Stimulated activated effector memory CD8-positive, alpha-beta T cell treated with anti-CD3 and anti-CD28 coated beads, Interleukin-12 subunit alpha, Interleukin-12 subunit beta, amount 100 ng/mL, for 72 hours (primary cell): ENCODE measurements around the gene CRHR2.
A peak's percentile ranks its signal among the peaks of the same experiment; 100 is the strongest.
"Not testable (repeated sequence)": the region's sequence is repeated elsewhere in the genome, so short reads cannot be mapped to it uniquely, and the experiment has no call there.

ENCODE experiments used
- ATAC-seq: fragments of 150-1000 bp; cut with Tn5 transposase; 2 replicates; pipeline ENCODE4 v1.10.0; 2021
- DNase-seq, 2 donors: peaks; one replicate each; pipeline ENCODE4 v3.0.0; 2021 to 2022; ENCODE audit warnings: low spot score in 2 of 2
- H3K27ac Mint-ChIP-seq: one replicate; pipeline ENCODE4 v1.8.0; 2022; ENCODE audit warnings: mild to moderate bottlenecking, mixed read lengths
- H3K36me3 Mint-ChIP-seq: one replicate; pipeline ENCODE4 v1.8.0; 2022; ENCODE audit warnings: mild to moderate bottlenecking, mixed read lengths
- H3K4me1 Mint-ChIP-seq: one replicate; pipeline ENCODE4 v1.8.0; 2022; ENCODE audit warnings: mixed read lengths
- H3K4me3 Mint-ChIP-seq: one replicate; pipeline ENCODE4 v1.8.0; 2022; ENCODE audit warnings: mild to moderate bottlenecking, mixed read lengths
- H3K9me3 Mint-ChIP-seq: one replicate; pipeline ENCODE4 v1.8.0; 2022; ENCODE audit warnings: mixed read lengths

CRHR2 gene

DNA sequence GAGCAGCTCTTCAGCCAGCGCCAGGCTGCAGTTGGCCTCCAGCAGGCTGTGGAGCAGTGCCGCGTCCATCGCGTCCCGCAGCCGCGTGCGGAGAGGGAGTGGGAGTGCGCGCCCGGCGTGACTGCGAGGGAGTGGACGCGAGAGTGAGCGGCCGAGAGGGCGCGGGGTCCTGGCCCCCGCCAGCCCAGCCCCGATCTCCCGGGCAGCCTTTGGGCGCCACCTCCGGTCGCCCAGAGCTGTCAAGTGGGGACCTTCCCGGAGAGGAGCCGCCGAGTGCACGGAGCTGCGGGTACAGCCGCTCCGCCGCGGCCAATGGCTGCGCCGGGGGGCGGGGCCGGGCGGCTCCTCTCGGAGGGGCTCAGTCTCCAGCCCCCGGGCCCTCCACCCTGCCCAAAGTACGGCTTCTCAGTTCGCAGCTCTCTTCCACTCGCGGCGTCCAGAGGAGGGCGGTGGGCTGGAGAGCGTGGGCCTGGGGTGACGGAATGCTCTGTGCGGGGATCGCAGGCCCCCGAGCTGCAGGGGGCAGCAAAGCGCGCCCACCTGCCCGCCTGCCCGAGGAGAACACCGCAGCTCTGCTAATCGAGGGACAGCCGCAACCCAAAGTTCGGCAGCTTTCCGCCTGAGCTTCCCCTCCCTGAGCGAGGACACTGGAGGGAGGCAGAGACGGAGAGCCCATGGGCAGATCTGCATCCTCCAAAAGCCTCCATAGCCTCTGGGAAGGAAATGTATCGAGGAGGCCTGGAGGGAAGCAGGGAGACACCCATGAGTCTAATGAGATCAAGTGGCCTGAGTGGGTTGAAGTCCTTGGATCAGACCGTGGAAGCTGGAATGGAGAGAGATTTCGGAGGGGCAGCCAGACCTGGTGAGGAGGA lies at the start of gene CRHR2:
CRHR2 (minus strand) TSS at position 245 of the 872 bp plus-strand sequence; CDS start at position 69, 176 bp downstream.
- Mint-ChIP-seq H3K36me3 (no peaks in the 10 kb centered on the region), H3K9me3 (no peaks in the 10 kb centered on the region), H3K4me1 (peaks cover 23% of the 10 kb centered on the region), H3K27ac (no peak within 1 kb of the TSS), H3K4me3 (peak within 1 kb of the TSS; percentile 68)
- peak; percentile 66 for ATAC-seq
- DNase-seq = peak; percentile 7 to 53

- Mint-ChIP-seq H3K4me3 (no peak overlapping the region), H3K27ac (peak overlapping the region; percentile 68), H3K9me3 (no peaks in the 10 kb centered on the region), H3K36me3 (no peaks in the 10 kb centered on the region), H3K4me1 (peaks cover 35% of the 10 kb centered on the region)
- DNase-seq (no peak), ATAC-seq (no peak)
Measured at GRCh38 chr7:30731581-30731980, 49.3 kb upstream of the CRHR2 start.

GRCh38 chr7:30730996-30731395 lies 48.7 kb upstream of the CRHR2 start:
- no peaks in the 10 kb centered on the region for H3K36me3 Mint-ChIP-seq
- no peak overlapping the region for H3K27ac Mint-ChIP-seq
- ATAC-seq (no peak), DNase-seq (no peak)
- no peak overlapping the region for H3K4me3 Mint-ChIP-seq
- H3K4me1 Mint-ChIP-seq = peaks cover 41% of the 10 kb centered on the region
- no peaks in the 10 kb centered on the region for H3K9me3 Mint-ChIP-seq

DNA sequence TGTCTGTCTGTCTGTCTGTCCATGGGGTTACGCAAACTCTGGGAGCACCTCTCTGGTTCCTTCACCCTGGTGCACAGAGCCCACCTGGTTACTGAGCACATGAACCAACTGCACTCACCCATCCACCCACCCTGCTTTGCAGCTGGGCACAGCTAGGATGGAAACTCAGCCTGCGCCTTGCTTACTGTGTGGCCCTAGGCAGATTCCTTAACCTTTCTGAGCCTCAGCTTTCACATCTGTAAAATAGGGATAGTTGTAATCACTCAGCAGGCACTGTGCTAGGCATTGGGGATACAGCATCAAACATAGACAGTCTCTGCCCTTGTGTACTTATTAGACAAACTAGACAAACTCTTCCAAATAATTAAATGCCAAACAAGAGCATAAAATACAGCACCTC lies 47.8 kb upstream of the CRHR2 start:
- peaks cover 47% of the 10 kb centered on the region for H3K4me1 Mint-ChIP-seq

GRCh38 chr7:30729642-30730041 lies 47.4 kb upstream of the CRHR2 start:
- ATAC-seq = no peak

More for the DNA sequence above, 47.8 kb upstream of the CRHR2 start:
- no peak overlapping the region for H3K27ac Mint-ChIP-seq
- DNase-seq (no peak), ATAC-seq (no peak)
- no peaks in the 10 kb centered on the region for H3K9me3 Mint-ChIP-seq
- H3K4me3 Mint-ChIP-seq = no peak overlapping the region
- no peaks in the 10 kb centered on the region for H3K36me3 Mint-ChIP-seq

GRCh38 chr7:30728591-30729100 lies 46.4 kb upstream of the CRHR2 start:
- DNase-seq (no peak), ATAC-seq (no peak)
- Mint-ChIP-seq H3K36me3 (no peaks in the 10 kb centered on the region), H3K4me1 (peaks cover 47% of the 10 kb centered on the region), H3K4me3 (no peak overlapping the region), H3K9me3 (no peaks in the 10 kb centered on the region), H3K27ac (peak overlapping the region; percentile 86)

More at GRCh38 chr7:30729642-30730041, 47.4 kb upstream of the CRHR2 start:
- Mint-ChIP-seq H3K4me1 (peaks cover 47% of the 10 kb centered on the region), H3K4me3 (no peak overlapping the region), H3K36me3 (no peaks in the 10 kb centered on the region), H3K27ac (peak overlapping the region; percentile 86), H3K9me3 (no peaks in the 10 kb centered on the region)
- DNase-seq = no peak

- ATAC-seq = peak; percentile 88
- Mint-ChIP-seq H3K9me3 (no peaks in the 10 kb centered on the region), H3K4me3 (peak overlapping the region; percentile 55), H3K27ac (peak overlapping the region; percentile 86), H3K36me3 (no peaks in the 10 kb centered on the region), H3K4me1 (peaks cover 43% of the 10 kb centered on the region)
- DNase-seq = peak in 1 of 2 donors; percentile 62
Measured at GRCh38 chr7:30727061-30727945, 45.0 kb upstream of the CRHR2 start.

- Mint-ChIP-seq H3K4me3 (peak overlapping the region; percentile 55), H3K4me1 (peaks cover 39% of the 10 kb centered on the region), H3K27ac (peak overlapping the region; percentile 86), H3K36me3 (no peaks in the 10 kb centered on the region), H3K9me3 (no peaks in the 10 kb centered on the region)
- ATAC-seq = no peak
- DNase-seq = peak in 1 of 2 donors; percentile 55
Measured at GRCh38 chr7:30726296-30727006, 44.2 kb upstream of the CRHR2 start.

GRCh38 chr7:30723776-30724175 lies 41.5 kb upstream of the CRHR2 start:
- no peak overlapping the region for H3K4me3 Mint-ChIP-seq

GRCh38 chr7:30722671-30723070 lies 40.4 kb upstream of the CRHR2 start:
- no peak overlapping the region for H3K4me3 Mint-ChIP-seq
- H3K9me3 Mint-ChIP-seq = peaks cover 8% of the 10 kb centered on the region
- H3K36me3 Mint-ChIP-seq = no peaks in the 10 kb centered on the region
- ATAC-seq (no peak), DNase-seq (no peak)
- H3K4me1 Mint-ChIP-seq = peaks cover 23% of the 10 kb centered on the region
- H3K27ac Mint-ChIP-seq = no peak overlapping the region

More at GRCh38 chr7:30723776-30724175, 41.5 kb upstream of the CRHR2 start:
- ATAC-seq = no peak
- Mint-ChIP-seq H3K36me3 (no peaks in the 10 kb centered on the region), H3K27ac (no peak overlapping the region), H3K4me1 (peaks cover 33% of the 10 kb centered on the region), H3K9me3 (peaks cover 8% of the 10 kb centered on the region)
- DNase-seq = no peak

DNA sequence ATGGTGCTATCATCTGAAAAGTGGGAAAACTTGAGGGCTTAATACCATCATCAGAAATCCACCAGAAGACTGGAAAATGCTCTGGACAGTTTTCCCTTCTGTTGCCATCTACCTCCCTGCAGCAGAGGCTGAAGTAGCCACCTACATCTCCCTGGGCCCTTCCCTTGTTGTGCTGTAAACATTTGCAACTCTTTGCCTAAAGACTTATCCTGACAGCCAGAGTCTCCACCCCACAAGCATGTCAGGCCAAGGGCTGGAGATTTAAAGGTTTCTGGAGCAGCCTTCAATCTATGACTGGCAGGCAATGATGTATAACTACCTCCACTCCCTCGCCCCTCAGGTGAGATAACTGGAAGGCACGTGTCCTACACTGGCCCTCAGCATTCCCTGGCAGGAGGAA lies 39.9 kb upstream of the CRHR2 start:
- Mint-ChIP-seq H3K9me3 (peaks cover 10% of the 10 kb centered on the region), H3K4me3 (no peak overlapping the region), H3K4me1 (peaks cover 18% of the 10 kb centered on the region), H3K27ac (no peak overlapping the region), H3K36me3 (no peaks in the 10 kb centered on the region)
- DNase-seq (no peak), ATAC-seq (no peak)

GRCh38 chr7:30721211-30721610 lies 39.0 kb upstream of the CRHR2 start:
- no peak overlapping the region for H3K4me3 Mint-ChIP-seq
- H3K9me3 Mint-ChIP-seq = peaks cover 14% of the 10 kb centered on the region
- H3K36me3 Mint-ChIP-seq = no peaks in the 10 kb centered on the region
- DNase-seq (no peak), ATAC-seq (no peak)
- H3K27ac Mint-ChIP-seq = no peak overlapping the region
- peaks cover 8% of the 10 kb centered on the region for H3K4me1 Mint-ChIP-seq

DNA sequence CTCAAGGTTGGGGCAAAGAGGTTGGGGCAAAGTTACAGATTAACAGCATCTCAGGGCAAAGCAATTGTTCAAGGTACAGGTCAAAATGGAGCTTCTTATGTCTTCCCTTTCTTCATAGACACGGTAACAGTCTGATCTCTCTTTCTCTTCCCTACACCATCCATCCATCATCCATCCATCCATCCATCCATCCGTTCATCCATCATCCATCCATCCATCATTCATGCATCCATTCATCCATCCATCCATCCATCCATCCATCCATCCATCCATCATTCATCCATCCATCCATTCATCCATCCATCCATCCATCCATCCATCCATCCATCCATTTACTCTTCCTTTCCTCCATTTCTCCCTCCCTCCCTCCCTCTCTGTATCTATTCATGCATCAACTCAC lies 37.2 kb upstream of the CRHR2 start:
- H3K9me3 Mint-ChIP-seq = peaks cover 14% of the 10 kb centered on the region
- H3K27ac Mint-ChIP-seq, H3K36me3 Mint-ChIP-seq, DNase-seq, H3K4me1 Mint-ChIP-seq, ATAC-seq, H3K4me3 Mint-ChIP-seq: not testable (repeated sequence)

GRCh38 chr7:30717181-30717580 lies 34.9 kb upstream of the CRHR2 start:
- Mint-ChIP-seq H3K9me3 (peaks cover 14% of the 10 kb centered on the region), H3K4me1 (no peaks in the 10 kb centered on the region), H3K36me3 (no peaks in the 10 kb centered on the region)

DNA sequence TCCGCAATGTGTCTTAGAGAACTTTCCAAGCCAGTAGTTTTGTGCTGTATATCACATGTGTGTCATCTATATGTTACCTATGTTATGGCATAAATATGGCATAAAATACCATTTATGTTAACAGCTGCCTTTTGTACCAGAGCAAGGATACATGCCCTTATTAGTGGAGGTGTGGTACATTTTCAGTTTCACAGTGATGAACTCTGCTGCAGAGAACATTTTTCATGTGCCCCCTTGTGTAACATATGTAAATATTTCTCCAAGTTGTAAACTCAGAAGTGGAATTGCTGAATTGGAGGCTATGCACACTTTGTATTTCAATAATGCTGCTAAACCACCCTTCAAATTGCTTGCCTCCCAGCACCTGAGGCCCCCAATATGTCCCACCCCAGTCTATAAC lies 31.9 kb upstream of the CRHR2 start:
- Mint-ChIP-seq H3K27ac (no peak overlapping the region), H3K9me3 (peaks cover 6% of the 10 kb centered on the region), H3K4me3 (no peak overlapping the region), H3K36me3 (no peaks in the 10 kb centered on the region), H3K4me1 (no peaks in the 10 kb centered on the region)
- DNase-seq = no peak
- no peak for ATAC-seq

More at GRCh38 chr7:30717181-30717580, 34.9 kb upstream of the CRHR2 start:
- DNase-seq (no peak), ATAC-seq (no peak)
- Mint-ChIP-seq H3K27ac (no peak overlapping the region), H3K4me3 (no peak overlapping the region)
